OCI-LY1 (cell line): ENCODE measurements around the gene FARP1.

Experiments
- CTCF ChIP-seq: fragments of 200-600 bp; sonication (generic), shearing (Covaris generic); IDR thresholded peaks from 2 replicates; pipeline ENCODE4 v1.5.1; 2017; ENCODE audit warnings: mild to moderate bottlenecking, antibody characterized with exemption, low read length, moderate library complexity, mixed read lengths
- EZH2 ChIP-seq: fragments of 200-600 bp; sonication (generic), shearing (Covaris generic); IDR thresholded peaks from 2 replicates; pipeline ENCODE4 v1.8.0; 2017; ENCODE audit warnings: borderline replicate concordance, mixed run types, mild to moderate bottlenecking, antibody characterized with exemption, low read length, moderate library complexity, mixed read lengths

GRCh38 chr13:98240135-98240534, 97.2 kb downstream of the FARP1 start:
- TF ChIP-seq CTCF (no peak), EZH2 (no peak)
